Frontal cortex (tissue), 4 donors: ENCODE data around the gene ZNF764. TPM values are rescaled to one million over a fixed set of nuclear protein-coding genes. Genes with fewer than 3 reads are reported as not detected.

Experiments
- DNase-seq, 2 donors: peaks; one replicate each; pipeline ENCODE4 v3.0.0; 2012; ENCODE audit warnings: low spot score in 2 of 2
- FAIRE-seq: peaks from 2 replicates; lab custom pipeline; 2012; peaks lifted over from hg19 to GRCh38; lab: Jason Lieb, UNC
- small RNA-seq: library from RNA; depleted of rRNA; stranded (forward); fragments of <200 nt; gene quantifications from one replicate; pipeline ENCODE3, GENCODE V24; 2014
- total RNA-seq: library from RNA; depleted of rRNA; stranded (reverse); fragments of >200 nt; gene quantifications from one replicate; pipeline ENCODE4 v1.2.3, GENCODE V29; 2014
- donor health status: control.
- donor health status: control.
- donor health status: control.

ZNF764 gene
- total RNA-seq, 1 donor from 2014 or later: 6.1 TPM

GRCh38 chr16:30518552-30518951, 39.6 kb downstream of the ZNF764 start:
- DNase-seq (no peak), FAIRE-seq (no peak)

DNA sequence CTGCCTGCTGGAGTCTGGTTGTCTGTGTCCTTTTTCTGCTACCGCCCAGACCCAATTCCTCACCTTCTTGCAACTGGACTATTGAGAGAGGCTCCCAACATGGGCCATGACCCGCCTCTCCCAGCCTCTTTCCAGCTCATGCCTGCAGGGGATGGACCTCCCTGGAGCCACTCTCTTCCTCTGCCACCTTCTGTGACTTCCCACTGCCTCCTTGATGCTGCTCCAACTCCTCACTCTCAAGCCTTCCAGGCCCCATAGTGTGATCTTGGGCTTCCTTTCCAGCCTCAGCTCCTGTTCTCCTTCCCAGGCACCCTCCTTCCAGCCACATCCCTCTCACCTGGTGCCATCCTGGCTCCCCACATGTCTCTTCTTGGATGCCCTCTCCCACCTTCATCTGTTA, 42.9 kb downstream of the ZNF764 start:
- no peak for FAIRE-seq
- no peak for DNase-seq

DNA sequence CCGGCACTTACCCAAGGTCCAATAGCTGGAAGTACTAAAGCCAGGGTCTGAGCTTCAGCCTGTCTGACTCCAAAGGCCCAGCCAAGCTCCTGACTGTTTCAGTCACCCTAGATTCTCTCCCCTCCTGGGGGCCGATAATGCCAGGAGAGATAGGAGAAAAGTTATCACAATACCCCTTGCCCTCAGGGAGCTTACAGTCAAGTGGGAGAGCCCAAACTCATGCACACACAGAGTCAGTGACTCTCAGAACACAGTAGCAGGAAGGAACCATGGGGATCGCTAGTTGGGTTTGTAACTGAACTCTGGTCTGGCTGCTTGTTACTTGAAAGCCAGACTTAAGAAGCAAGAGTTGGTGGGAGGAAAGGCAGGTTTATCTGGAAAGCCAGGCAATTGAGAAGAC, 46.7 kb downstream of the ZNF764 start:
- DNase-seq: no peak
- FAIRE-seq: no peak

- FAIRE-seq: no peak
- DNase-seq: no peak
These were observed 47.7 kb downstream of the ZNF764 start for GRCh38 chr16:30510376-30510938.

DNA sequence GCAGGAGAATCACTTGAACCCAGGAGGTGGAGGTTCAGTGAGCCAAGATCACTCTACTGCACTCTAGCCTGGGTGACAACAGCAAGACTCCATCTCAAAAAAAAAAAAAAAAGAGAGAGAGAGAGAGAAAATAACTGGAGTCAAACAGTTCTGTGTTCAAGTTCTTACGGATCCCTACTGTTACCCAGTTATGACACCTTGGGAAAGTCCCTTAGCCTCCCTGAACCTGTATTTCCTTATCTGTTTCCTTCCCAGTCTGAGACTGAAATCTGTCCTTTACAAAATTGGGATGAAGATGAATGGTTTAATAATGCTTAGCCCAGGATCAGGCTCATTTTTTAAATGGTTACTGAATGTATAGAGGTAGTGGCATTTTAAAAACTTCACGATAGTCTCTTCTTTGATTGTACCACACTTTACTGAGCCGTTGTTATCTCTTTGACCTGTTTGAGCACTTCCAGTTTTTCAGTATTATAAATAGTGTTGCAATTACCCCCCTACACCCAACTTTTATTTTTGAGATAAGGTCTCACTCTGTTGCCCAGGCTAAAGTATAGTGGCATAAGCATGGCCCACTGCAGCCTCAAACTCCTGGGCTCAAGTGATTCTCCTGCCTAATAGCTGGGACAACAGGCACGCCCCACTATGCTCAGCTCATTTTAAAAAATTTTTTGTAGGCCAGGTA, 49.0 kb downstream of the ZNF764 start:
- FAIRE-seq: no peak
- no peak for DNase-seq

Small RNA genes within 50 kb of the gene (small RNA-seq; reads per million reads assigned to genes)
- gene AC093249.4 (not detected), gene MIR4518 (not detected)

Other genes starting within 250 kb of the ZNF764 start
- gene CD2BP2, start 203.1 kb downstream of the ZNF764 start, total RNA-seq: 38.7 TPM
- 25.3 TPM for gene TBC1D10B, start 187.9 kb downstream of the ZNF764 start, total RNA-seq
- not detected for gene MYL11, start 183.6 kb downstream of the ZNF764 start, total RNA-seq
- gene SEPTIN1, start 175.8 kb downstream of the ZNF764 start, total RNA-seq: not detected
- 39.9 TPM for gene ZNF48, start 163.0 kb downstream of the ZNF764 start, total RNA-seq
- gene ZNF771, start 150.8 kb downstream of the ZNF764 start, total RNA-seq: 9.0 TPM
- 28.9 TPM for gene DCTPP1, start 128.3 kb downstream of the ZNF764 start, total RNA-seq
- 12.6 TPM for gene SEPHS2, start 112.5 kb downstream of the ZNF764 start, total RNA-seq
- 0.82 TPM for gene ITGAL, start 85.6 kb downstream of the ZNF764 start, total RNA-seq
- 25.7 TPM for gene ZNF768, start 31.8 kb downstream of the ZNF764 start, total RNA-seq
- 15.1 TPM for gene ZNF747, start 23.5 kb downstream of the ZNF764 start, total RNA-seq
- gene ZNF688, start 13.3 kb upstream of the ZNF764 start, total RNA-seq: 7.3 TPM
- gene ZNF785, start 27.3 kb upstream of the ZNF764 start, total RNA-seq: 18.3 TPM
- gene ZNF689, start 52.0 kb upstream of the ZNF764 start, total RNA-seq: 9.0 TPM
- 7.3 TPM for gene PRR14, start 92.6 kb upstream of the ZNF764 start, total RNA-seq
- 8.2 TPM for gene FBRS, start 100.1 kb upstream of the ZNF764 start, total RNA-seq
- 14.3 TPM for gene SRCAP, start 140.8 kb upstream of the ZNF764 start, total RNA-seq
- 8.6 TPM for gene PHKG2, start 190.1 kb upstream of the ZNF764 start, total RNA-seq
- 3.3 TPM for gene CFAP119, start 203.7 kb upstream of the ZNF764 start, total RNA-seq
- gene RNF40, start 203.9 kb upstream of the ZNF764 start, total RNA-seq: 90.1 TPM
- 11.4 TPM for gene ZNF629, start 228.8 kb upstream of the ZNF764 start, total RNA-seq